ENCODE results near the gene GOLGB1.

GOLGB1 gene

GRCh38 chr3:121752772-121753171, 3.2 kb upstream of the GOLGB1 start:
- TF ChIP-seq ESRRG (CRISPR knock-in tag; IDR thresholded peaks at IDR 0.05) (no peak), CSDC2 (CRISPR knock-in tag; IDR thresholded peaks at IDR 0.05) (no peak), OSR1 (CRISPR knock-in tag; IDR thresholded peaks at IDR 0.05) (no peak)
- no peak for ATAC-seq

GRCh38 chr3:121752261-121752660, 2.7 kb upstream of the GOLGB1 start:
- TF ChIP-seq RARB (CRISPR knock-in tag; IDR thresholded peaks at IDR 0.05) = no peak
- TF ChIP-seq SNAI2 (CRISPR knock-in tag; IDR thresholded peaks at IDR 0.05) = no peak
- no peak for TF ChIP-seq CSDC2 (CRISPR knock-in tag; IDR thresholded peaks at IDR 0.05)
- no peak for TF ChIP-seq PATZ1 (CRISPR knock-in tag; IDR thresholded peaks at IDR 0.05; ENCODE audit: borderline replicate concordance)
- TF ChIP-seq ZNF565 (CRISPR knock-in tag; conservative IDR thresholded peaks at IDR 0.05; ENCODE audit: low read depth) = no peak
- TF ChIP-seq CSRNP3 (CRISPR knock-in tag; IDR thresholded peaks at IDR 0.05) = no peak
- no peak for TF ChIP-seq POU6F1 (CRISPR knock-in tag; IDR thresholded peaks at IDR 0.05; ENCODE audit: borderline replicate concordance, low read depth)
- TF ChIP-seq ZC3H10 (CRISPR knock-in tag; IDR thresholded peaks at IDR 0.05) = no peak
- no peak for TF ChIP-seq ZFP3 (CRISPR knock-in tag; IDR thresholded peaks at IDR 0.05)
- no peak for TF ChIP-seq TCF4 (CRISPR knock-in tag; IDR thresholded peaks at IDR 0.05; ENCODE audit: borderline replicate concordance)
- no peak for ATAC-seq

- ATAC-seq = no peak
- TF ChIP-seq ZNF70 (CRISPR knock-in tag; IDR thresholded peaks at IDR 0.05) (no peak), TOX (CRISPR knock-in tag; IDR thresholded peaks at IDR 0.05; ENCODE audit: borderline replicate concordance) (no peak), PATZ1 (CRISPR knock-in tag; IDR thresholded peaks at IDR 0.05; ENCODE audit: borderline replicate concordance) (no peak), ESRRG (CRISPR knock-in tag; IDR thresholded peaks at IDR 0.05) (no peak), CREB5 (CRISPR knock-in tag; IDR thresholded peaks at IDR 0.05; ENCODE audit: low read depth) (no peak)
Measured at GRCh38 chr3:121750087-121750415, 510 bp upstream of the GOLGB1 start.

- TF ChIP-seq ZNF8 (CRISPR knock-in tag; IDR thresholded peaks at IDR 0.05) = no peak
- no peak for TF ChIP-seq RARB (CRISPR knock-in tag; IDR thresholded peaks at IDR 0.05)
- no peak for TF ChIP-seq ZNF70 (CRISPR knock-in tag; IDR thresholded peaks at IDR 0.05)
- no peak for TF ChIP-seq TSHZ2 (CRISPR knock-in tag; IDR thresholded peaks at IDR 0.05)
- no peak for TF ChIP-seq ISL1 (CRISPR knock-in tag; IDR thresholded peaks at IDR 0.05)
- no peak for TF ChIP-seq OSR1 (CRISPR knock-in tag; IDR thresholded peaks at IDR 0.05)
- no peak for TF ChIP-seq TOX (CRISPR knock-in tag; IDR thresholded peaks at IDR 0.05; ENCODE audit: borderline replicate concordance)
- TF ChIP-seq ARNTL (CRISPR knock-in tag; IDR thresholded peaks at IDR 0.05; ENCODE audit: borderline replicate concordance, low read depth) = no peak
- peak; percentile 70 for ATAC-seq
Measured at GRCh38 chr3:121748680-121749275, 763 bp downstream of the GOLGB1 start.
